Activated CD4-positive, alpha-beta T cell treated with anti-CD3 and anti-CD28 coated beads for 24 hours (primary cell): Measurements from ENCODE around the gene TOR4A.
"Not testable (repeated sequence)": the region's sequence is repeated elsewhere in the genome, so short reads cannot be mapped to it uniquely, and the experiment has no call there.

ENCODE experiments used
- DNase-seq, 2 donors: peaks; one replicate each; pipeline ENCODE4 v3.0.0-alpha.2; 2020; ENCODE audit warnings: low read depth in 2 of 2

Gene TOR4A

GRCh38 chr9:137317718-137318511 is 40.4 kb downstream of the TOR4A start:
- no peak for DNase-seq

DNA sequence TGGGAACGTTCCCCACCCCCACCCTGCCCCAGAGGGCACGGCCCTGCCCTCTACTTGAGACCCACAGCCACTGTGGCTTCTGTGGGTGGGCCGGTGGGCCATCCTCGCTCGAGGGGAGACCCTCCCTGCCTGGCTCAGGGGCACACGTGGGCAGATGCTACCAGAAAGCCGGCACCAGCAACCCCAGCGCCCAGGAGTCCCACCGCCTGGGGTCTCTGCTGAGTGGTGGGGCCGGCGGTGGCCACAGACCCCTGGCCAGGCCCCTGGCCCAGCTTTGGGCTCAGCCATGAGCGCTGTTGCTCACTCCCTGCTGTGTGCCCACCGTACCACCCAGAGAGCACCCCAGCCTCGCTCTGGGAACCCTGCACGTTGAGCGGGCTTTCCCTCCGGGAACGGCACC is 41.1 kb downstream of the TOR4A start:
- no peak for DNase-seq

DNA sequence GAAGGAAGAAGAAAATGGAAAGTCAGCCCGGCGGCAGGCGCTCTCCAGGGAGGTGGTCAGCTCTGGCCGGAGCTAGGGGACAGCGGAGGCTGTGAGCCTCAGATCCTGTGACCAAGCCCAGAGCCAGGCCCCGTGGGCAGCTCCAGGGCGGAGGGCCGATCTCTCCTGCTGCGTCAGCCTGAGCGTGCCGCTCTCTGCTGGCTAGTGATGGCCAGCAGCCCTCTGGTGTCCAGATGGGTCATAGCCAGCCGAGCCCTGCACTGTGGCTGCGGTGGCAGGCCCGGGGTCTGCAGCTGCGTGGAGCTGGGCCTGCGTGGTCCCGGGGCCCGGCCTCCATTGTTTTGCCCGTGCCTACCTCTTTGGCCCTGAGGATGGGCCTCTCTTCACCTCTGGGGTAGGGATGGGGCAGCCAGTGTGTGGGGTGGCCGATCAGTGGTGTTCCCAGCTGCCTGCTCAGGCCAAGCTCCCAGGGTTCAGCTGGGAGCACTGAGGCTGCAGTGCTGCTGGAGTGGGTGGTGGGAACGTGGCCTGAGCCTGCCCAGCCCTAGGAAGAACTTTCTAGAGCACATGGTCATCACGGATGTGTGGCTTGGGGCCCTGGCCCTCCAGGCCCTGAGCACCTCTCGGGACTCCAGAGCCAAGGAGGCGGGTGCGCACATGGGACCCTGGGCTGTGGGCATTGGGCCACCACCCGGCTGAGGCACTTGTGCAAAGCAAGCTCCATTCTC is 41.6 kb downstream of the TOR4A start:
- no peak for DNase-seq

- no peak for DNase-seq
Measured at GRCh38 chr9:137319739-137320551, 42.4 kb downstream of the TOR4A start.

GRCh38 chr9:137320555-137321384 is 43.2 kb downstream of the TOR4A start:
- no peak for DNase-seq

GRCh38 chr9:137321726-137322361 is 44.3 kb downstream of the TOR4A start:
- no peak for DNase-seq

GRCh38 chr9:137323531-137324331 is 46.2 kb downstream of the TOR4A start:
- DNase-seq: no peak

DNA sequence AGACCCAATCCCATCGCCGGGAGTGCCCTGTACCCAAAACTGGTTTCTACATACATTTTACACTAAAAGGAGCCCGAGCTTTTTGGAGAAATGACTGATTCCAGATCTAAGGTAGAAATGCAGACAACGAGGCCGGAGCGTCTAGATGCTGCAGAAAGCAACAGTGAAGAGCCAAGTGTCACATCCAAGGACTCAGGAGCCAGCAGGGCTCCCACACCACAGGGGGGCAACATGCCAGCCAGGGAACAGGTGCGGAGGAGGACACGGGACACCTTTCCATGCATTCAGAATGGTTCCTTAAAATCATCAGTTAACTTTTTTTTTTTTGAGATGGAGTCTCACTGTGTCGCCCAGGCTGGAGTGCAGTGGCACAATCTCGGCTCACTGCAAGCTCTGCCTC is 47.6 kb downstream of the TOR4A start:
- no peak for DNase-seq

DNA sequence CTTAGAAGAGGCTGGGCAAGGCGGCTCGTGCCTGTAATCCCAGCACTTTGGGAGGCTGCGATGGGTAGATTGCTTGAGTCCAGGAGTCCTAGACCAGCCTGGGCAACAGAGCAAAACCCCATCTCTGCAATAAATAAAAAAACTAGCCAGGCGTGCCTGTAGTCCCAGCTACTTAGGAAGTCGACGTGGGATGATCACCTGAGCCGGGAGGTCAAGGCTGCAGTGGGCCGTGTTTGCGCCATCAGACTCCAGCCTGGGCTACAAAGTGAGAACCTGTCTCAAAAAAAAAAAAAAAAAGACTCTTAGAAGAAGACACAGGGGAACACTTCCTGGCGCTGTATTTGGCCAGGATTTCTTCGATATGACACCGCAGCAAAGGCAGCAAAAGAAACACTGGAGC is 48.3 kb downstream of the TOR4A start:
- no peak for DNase-seq

DNA sequence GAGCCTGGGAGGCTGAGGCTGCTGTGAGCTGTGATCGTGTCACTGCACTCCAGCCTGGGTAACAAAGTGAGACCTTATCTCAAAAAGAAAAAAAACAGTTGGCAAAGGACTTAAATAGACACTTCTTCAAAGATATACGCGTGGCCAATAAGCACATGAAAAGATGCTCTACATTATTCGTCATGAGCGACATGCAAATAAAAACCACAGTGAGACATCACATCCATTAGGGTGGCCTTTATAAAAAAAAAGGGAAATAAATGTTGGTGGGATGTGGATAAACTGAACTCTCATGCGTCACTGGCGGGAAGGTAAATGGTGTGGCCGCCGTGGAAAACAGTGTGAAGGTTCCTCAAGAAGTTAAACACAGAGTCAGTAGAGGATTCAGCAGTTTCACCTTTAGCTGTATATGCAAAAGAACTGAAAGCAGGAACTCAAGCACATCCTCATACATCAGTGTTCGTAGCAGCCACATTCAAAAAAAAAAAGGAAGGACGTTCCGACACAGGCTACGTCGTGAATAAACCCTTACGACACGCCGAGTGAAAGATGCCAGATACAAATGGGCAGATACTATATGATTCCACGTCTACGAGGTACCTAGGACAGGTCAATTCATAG is 49.0 kb downstream of the TOR4A start:
- DNase-seq: no peak

GRCh38 chr9:137327641-137328550 is 50.4 kb downstream of the TOR4A start:
- not testable (repeated sequence) for DNase-seq

DNA sequence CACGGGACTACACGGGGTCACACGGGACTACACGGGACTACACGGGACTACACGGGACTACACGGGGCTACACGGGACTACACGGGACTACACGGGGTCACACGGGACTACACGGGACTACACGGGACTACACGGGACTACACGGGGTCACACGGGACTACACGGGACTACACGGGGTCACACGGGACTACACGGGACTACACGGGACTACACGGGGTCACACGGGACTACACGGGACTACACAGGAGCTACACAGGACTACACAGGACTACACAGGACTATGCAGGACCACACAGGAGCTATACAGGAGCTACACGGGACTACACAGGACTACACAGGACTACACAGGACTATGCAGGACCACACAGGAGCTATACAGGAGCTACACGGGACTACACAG is 52.1 kb downstream of the TOR4A start:
- DNase-seq: not testable (repeated sequence)

DNA sequence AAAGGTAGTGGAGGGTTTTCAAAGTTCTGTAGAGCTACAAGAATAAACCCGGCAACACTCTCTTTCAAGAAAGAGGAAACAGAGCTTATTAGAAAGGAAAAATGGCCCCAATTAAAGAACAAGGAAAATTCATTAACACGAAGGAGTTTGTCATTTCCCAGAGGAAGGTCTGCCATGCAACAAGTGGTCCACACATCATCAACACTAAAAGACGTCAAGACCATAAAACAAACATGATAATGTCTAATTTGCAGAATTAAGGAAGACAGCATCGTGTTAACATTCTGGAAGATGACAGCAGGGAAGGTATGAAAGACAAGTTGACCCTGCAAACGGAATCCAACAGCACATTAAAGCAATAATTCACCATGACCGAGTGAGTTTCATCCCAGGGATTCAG is 53.2 kb downstream of the TOR4A start:
- no peak for DNase-seq

DNA sequence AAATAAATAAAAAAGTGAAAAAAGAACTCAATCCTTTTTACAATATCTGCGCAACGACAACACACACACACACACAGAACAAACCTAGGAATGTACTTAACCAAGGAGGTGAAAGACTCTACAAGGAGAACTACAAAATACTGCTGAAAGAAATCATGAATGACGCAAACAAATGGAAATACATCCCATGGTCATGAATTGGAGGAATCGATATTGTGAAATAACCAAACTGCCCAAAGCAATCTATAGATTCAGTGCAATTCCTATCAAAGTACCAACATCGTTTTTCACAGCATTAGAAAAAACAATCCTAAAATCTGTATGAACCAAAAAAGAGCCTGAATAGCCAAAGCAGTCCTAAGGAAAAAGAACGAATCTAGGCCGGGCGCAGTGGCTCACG is 54.4 kb downstream of the TOR4A start:
- DNase-seq: no peak
